HG02588 (cell line): ENCODE data around the gene NXT2.
A peak's percentile ranks its signal among the peaks of the same experiment; 100 is the strongest.
"Not testable (repeated sequence)": the region's sequence is repeated elsewhere in the genome, so short reads cannot be mapped to it uniquely, and the experiment has no call there.

Experiments used
- ATAC-seq: cut with Tn5 transposase; IDR thresholded peaks from one replicate; pipeline ENCODE4 v1.9.1; 2021; ENCODE audit warnings: mild to moderate bottlenecking, moderate library complexity; ENCODE audit not compliant: unreplicated experiment

Gene NXT2

DNA sequence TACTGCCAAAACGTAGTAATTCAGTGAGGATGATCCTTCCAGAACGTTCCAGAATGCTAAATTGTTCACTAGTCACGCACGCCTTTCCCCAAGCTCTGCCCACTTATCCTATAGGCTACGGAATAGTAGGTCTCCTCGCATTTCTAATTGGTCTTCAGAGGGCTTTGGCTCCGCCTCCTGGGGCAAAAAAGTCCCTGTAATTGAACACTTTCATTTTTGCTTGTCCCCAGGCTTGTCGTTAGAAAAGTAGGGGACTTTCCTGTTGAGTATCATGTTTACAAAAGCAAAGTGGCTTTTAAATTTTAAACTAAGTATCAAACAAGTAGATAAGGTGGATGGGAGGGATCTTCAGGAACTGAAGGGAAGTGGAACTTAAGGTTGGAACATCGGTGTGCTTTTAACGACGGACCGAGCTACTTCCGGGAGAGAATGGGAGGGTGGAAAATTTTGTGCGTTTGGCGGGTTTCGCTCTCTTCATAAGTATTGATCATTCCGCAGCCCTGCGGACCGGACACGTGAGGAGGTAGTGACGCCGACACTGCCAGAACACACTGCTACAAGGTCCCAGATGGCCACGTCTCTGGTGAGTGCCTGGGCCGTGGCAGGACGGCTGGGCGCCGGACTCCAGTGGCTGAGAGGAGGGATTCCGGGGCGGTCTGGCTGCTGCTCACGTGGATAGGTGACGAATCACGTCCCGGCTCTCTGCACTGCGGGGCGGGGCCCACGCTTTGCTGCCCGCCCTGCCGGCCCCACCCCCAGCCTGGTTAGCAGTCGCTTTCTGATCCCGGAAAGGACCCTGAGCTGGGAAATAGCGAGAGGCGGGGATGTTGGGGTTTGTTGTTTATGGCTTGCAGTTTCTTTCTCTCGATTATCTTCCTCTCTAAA, at the start of gene NXT2:
NXT2 (plus strand) TSS at position 406 of the 885 bp plus-strand sequence; CDS start at position 569, 163 bp downstream.
- ATAC-seq: peak; percentile 99

DNA sequence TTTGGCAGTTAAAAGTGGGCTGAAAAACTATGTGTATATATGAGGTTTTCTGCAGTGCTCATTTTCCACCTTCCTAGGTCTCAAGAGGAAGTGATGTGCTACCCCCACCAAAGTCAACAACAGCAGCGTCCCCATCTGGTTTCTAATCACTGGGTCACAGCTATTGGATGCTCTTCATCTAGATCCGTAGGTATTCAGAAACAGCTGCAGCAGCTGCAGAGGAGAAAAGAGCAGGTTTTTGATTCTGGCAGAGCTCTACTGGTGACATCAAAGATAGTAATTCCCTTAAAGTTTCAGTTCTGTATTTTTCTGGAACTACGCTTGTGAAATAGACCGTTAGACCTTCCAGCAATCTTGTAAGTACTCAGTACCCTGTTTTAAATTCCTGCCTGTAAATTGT, 49.0 kb upstream of the NXT2 start:
- no peak for ATAC-seq

DNA sequence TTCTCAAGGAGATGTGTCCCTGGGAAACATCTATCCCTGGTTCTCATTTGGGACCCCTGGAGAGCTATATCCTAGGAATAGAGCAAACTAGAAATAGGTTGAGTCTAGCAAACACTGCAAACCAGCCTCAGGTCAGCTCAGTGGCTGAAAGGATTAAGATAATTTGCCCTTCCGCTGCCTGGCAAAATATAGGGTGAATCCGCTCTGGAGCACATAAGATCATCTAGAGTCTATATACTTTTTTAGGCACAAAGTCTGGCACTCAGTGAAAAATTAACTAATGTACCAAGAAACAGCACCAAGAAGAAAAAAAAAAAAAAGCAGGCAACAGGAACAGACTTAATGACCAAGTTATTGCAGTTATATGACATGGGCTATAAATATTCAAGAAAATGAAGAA, 47.5 kb upstream of the NXT2 start:
- no peak for ATAC-seq

GRCh38 chrX:109498434-109498833, 38.2 kb upstream of the NXT2 start:
- ATAC-seq: no peak

DNA sequence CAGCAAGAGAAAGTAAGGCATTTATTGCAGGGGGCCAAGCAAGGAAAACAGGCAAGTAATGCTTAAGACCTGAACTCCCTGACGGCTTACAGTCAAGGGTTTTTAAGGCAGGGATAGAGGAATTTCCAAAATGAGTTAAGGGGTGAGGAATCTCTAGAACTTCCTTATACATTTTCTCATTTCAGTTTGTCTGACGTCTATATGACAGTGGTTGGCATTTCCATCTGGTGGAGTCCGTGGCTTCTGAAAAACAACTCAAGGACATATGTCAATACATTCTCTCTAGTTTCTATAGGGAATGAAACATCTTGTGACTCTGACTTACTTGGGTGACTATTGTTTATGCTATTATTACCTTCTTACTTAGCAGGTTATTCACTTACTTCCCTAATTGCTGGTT, 35.5 kb upstream of the NXT2 start:
- no peak for ATAC-seq

DNA sequence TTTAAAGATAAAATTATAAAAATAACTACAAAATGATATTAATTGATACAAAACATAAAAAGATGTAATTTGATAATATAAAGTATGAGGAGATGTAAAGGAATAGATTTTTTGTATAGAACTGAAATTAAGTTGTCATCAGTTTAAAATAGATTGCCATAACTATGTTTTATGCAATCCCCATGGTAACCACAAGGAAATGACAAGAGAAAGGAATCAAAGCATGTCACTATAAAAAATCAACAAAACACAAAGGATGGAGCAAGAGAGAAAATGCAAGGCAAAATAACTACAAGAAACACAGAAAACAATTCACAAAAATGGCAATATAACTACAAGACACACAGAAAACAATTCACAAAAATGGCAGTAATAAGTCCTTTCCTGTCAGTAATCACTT, 27.7 kb upstream of the NXT2 start:
- ATAC-seq: no peak

GRCh38 chrX:109511113-109511512, 25.5 kb upstream of the NXT2 start:
- ATAC-seq: no peak

GRCh38 chrX:109519001-109519400, 17.6 kb upstream of the NXT2 start:
- ATAC-seq: no peak

GRCh38 chrX:109533005-109533404, 3.6 kb upstream of the NXT2 start:
- ATAC-seq: no peak

DNA sequence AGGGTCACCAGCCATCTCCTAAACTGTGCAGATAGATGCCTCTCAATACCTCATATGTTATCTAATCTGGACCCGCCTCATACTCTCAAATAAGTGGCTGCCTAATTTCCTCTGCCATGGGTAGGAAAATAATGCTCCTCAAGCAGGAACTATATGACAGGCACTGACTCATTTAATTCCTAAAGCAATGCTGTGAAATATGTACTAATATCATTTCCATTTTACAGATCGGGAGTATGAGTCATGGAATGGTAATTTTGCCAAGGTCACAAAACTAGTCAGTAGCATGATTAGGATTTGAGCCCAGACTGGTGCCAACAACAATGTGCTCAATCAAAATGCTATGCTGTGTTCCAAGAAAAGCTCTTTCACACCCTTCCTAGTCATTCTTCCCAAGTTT, 3.0 kb upstream of the NXT2 start:
- no peak for ATAC-seq

DNA sequence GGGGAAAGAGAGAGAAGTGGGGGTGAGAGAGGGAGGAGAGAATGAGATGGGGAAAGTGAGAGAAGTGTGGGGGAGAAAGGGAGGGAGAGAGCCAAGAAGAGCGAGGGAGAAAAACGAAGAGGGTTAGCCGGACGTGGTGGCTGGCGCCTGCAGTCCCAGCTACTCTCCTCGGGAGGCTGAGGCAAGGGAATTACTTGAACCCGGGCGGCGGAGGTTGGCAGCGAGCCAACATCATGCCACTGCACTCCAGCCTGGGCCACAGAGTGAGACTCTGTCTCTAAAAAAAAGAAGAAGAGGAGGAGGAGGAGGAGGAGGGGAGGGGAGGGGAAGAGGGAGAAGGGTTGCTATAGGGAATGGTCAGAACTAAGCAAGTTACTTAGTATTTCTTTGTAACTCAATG, 1.7 kb upstream of the NXT2 start:
- no peak for ATAC-seq

- ATAC-seq: no peak
Measured at GRCh38 chrX:109535578-109535977, 1.1 kb upstream of the NXT2 start.

GRCh38 chrX:109537324-109537665, 651 bp downstream of the NXT2 start:
- no peak for ATAC-seq

DNA sequence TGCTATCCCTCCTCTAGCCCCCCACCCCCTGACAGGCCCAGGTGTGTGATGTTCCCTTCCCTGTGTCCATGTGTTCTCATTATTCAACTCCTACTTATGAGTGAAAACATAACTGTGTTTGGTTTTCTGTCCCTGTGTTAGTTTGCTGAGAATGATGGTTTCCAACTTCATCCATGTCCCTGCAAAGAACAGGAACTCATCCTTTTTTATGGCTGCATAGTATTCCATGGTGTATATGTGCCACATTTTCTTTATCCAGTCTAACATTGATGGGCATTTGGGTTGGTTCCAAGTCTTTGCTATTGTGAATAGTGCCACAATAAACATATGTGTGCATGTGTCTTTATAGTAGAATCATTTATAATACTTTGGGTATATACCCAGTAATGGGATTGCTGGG, 2.4 kb downstream of the NXT2 start:
- ATAC-seq: not testable (repeated sequence)

- no peak for ATAC-seq
Measured at GRCh38 chrX:109553862-109554261, 17.2 kb downstream of the NXT2 start.

GRCh38 chrX:109576083-109576482, 39.4 kb downstream of the NXT2 start:
- ATAC-seq: not testable (repeated sequence)

DNA sequence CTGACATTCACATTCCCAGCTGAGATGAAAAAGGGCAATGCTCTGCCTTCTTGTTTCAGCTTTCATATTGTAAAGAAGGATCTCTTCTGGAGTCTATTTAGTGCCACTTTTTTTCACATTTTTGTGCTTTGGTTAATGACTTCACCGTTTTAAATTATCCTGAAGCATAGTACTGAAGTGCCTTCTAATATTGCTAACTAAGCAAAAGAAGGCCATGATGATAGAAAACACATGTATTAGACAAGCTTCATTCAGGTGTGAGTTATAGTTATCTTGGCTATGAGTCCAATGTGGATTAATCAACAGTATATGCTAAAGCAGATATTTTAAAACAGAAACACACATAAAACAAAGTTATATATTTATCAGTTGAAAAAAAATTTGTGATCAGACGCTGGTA, 40.4 kb downstream of the NXT2 start:
- ATAC-seq: no peak

- no peak for ATAC-seq
Measured at GRCh38 chrX:109578916-109579315, 42.3 kb downstream of the NXT2 start.

GRCh38 chrX:109585488-109585887, 48.8 kb downstream of the NXT2 start:
- ATAC-seq: no peak

- ATAC-seq: no peak
Measured at GRCh38 chrX:109590176-109590575, 53.5 kb downstream of the NXT2 start.
